HUES6 (cell line): ENCODE results near the gene F11.
"Not testable (repeated sequence)": the region's sequence is repeated elsewhere in the genome, so short reads cannot be mapped to it uniquely, and the experiment has no call there.

Experiments used
- H3K27ac ChIP-seq: 2 replicates; pipeline ENCODE4 v1.7.0; 2013; ENCODE audit warnings: low read depth, mild to moderate bottlenecking, low read length, inconsistent platforms
- H3K27me3 ChIP-seq: 2 replicates; pipeline ENCODE4 v1.6.1; 2013; ENCODE audit warnings: low read length; ENCODE audit not compliant: control insufficient read depth, insufficient read depth
- H3K36me3 ChIP-seq: 2 replicates; pipeline ENCODE4 v1.6.1; 2013; ENCODE audit warnings: low read length; ENCODE audit not compliant: control insufficient read depth, insufficient read depth
- H3K4me1 ChIP-seq: 2 replicates; pipeline ENCODE4 v1.6.1; 2013; ENCODE audit warnings: low read length; ENCODE audit not compliant: control insufficient read depth, insufficient read depth
- H3K4me3 ChIP-seq: 2 replicates; pipeline ENCODE4 v1.5.1; 2013; ENCODE audit warnings: low read depth, low read length
- H3K9ac ChIP-seq: one replicate; pipeline ENCODE4 v1.6.1; 2013; ENCODE audit warnings: mild to moderate bottlenecking, low read length
- H3K9me3 ChIP-seq: 2 replicates; pipeline ENCODE4 v1.6.1; 2013; ENCODE audit warnings: low read depth, low read length; ENCODE audit not compliant: control insufficient read depth, insufficient read depth

The F11 gene

GRCh38 chr4:186273392-186273789, 7.4 kb downstream of the F11 start:
- not testable (repeated sequence) for H3K27me3 ChIP-seq

GRCh38 chr4:186283311-186283710, 17.3 kb downstream of the F11 start:
- Histone ChIP-seq H3K27ac (no peak overlapping the region), H3K9me3 (no peaks in the 10 kb centered on the region), H3K9ac (no peak overlapping the region), H3K36me3 (no peaks in the 10 kb centered on the region), H3K27me3 (no peaks in the 10 kb centered on the region), H3K4me3 (no peak overlapping the region), H3K4me1 (no peaks in the 10 kb centered on the region)

More at GRCh38 chr4:186273392-186273789, 7.4 kb downstream of the F11 start:
- not testable (repeated sequence) for H3K4me1 ChIP-seq, H3K4me3 ChIP-seq, H3K27ac ChIP-seq, H3K9ac ChIP-seq, H3K36me3 ChIP-seq, H3K9me3 ChIP-seq

GRCh38 chr4:186285147-186285546, 19.2 kb downstream of the F11 start:
- no peaks in the 10 kb centered on the region for H3K27me3 ChIP-seq
- H3K27ac ChIP-seq, result no peak overlapping the region
- no peaks in the 10 kb centered on the region for H3K9me3 ChIP-seq
- no peak overlapping the region for H3K4me3 ChIP-seq
- no peaks in the 10 kb centered on the region for H3K4me1 ChIP-seq
- H3K9ac ChIP-seq, result no peak overlapping the region
- H3K36me3 ChIP-seq, result no peaks in the 10 kb centered on the region

GRCh38 chr4:186286581-186286980, 20.6 kb downstream of the F11 start:
- Histone ChIP-seq H3K4me1 (no peaks in the 10 kb centered on the region), H3K9ac (no peak overlapping the region), H3K4me3 (no peak overlapping the region), H3K27ac (no peak overlapping the region), H3K36me3 (no peaks in the 10 kb centered on the region), H3K27me3 (no peaks in the 10 kb centered on the region), H3K9me3 (no peaks in the 10 kb centered on the region)

- Histone ChIP-seq H3K9me3 (no peaks in the 10 kb centered on the region), H3K9ac (no peak overlapping the region), H3K27me3 (no peaks in the 10 kb centered on the region), H3K4me3 (no peak overlapping the region), H3K27ac (no peak overlapping the region), H3K4me1 (no peaks in the 10 kb centered on the region), H3K36me3 (no peaks in the 10 kb centered on the region)
Measured at GRCh38 chr4:186291256-186291890, 25.4 kb downstream of the F11 start.

- Histone ChIP-seq H3K27ac (no peak overlapping the region), H3K27me3 (peaks cover 17% of the 10 kb centered on the region), H3K36me3 (no peaks in the 10 kb centered on the region), H3K4me3 (no peak overlapping the region), H3K9me3 (no peaks in the 10 kb centered on the region), H3K9ac (no peak overlapping the region), H3K4me1 (peaks cover 4% of the 10 kb centered on the region)
Measured at GRCh38 chr4:186294160-186294559, 28.2 kb downstream of the F11 start.

- peaks cover 21% of the 10 kb centered on the region for H3K27me3 ChIP-seq
- H3K36me3 ChIP-seq, result no peaks in the 10 kb centered on the region
- H3K4me3 ChIP-seq, result no peak overlapping the region
- H3K27ac ChIP-seq, result no peak overlapping the region
- peaks cover 4% of the 10 kb centered on the region for H3K4me1 ChIP-seq
- H3K9me3 ChIP-seq, result no peaks in the 10 kb centered on the region
- H3K9ac ChIP-seq, result no peak overlapping the region
Measured at GRCh38 chr4:186296481-186296880, 30.5 kb downstream of the F11 start.

GRCh38 chr4:186297013-186297645, 31.1 kb downstream of the F11 start:
- Histone ChIP-seq H3K9ac (no peak overlapping the region), H3K4me1 (peaks cover 4% of the 10 kb centered on the region), H3K27me3 (peaks cover 21% of the 10 kb centered on the region), H3K36me3 (no peaks in the 10 kb centered on the region), H3K27ac (no peak overlapping the region), H3K9me3 (no peaks in the 10 kb centered on the region), H3K4me3 (no peak overlapping the region)

GRCh38 chr4:186298031-186298647, 32.1 kb downstream of the F11 start:
- Histone ChIP-seq H3K9me3 (no peaks in the 10 kb centered on the region), H3K9ac (no peak overlapping the region), H3K36me3 (no peaks in the 10 kb centered on the region), H3K4me1 (peaks cover 4% of the 10 kb centered on the region), H3K4me3 (peak overlapping the region; percentile 62), H3K27ac (no peak overlapping the region), H3K27me3 (peaks cover 21% of the 10 kb centered on the region)

GRCh38 chr4:186299291-186299690, 33.3 kb downstream of the F11 start:
- Histone ChIP-seq H3K36me3 (no peaks in the 10 kb centered on the region), H3K27me3 (peaks cover 21% of the 10 kb centered on the region), H3K9ac (no peak overlapping the region)

GRCh38 chr4:186300659-186301390, 34.8 kb downstream of the F11 start:
- Histone ChIP-seq H3K4me3 (no peak overlapping the region), H3K4me1 (peaks cover 4% of the 10 kb centered on the region), H3K36me3 (no peaks in the 10 kb centered on the region), H3K27ac (no peak overlapping the region), H3K9me3 (no peaks in the 10 kb centered on the region), H3K27me3 (peaks cover 21% of the 10 kb centered on the region), H3K9ac (no peak overlapping the region)

More at GRCh38 chr4:186299291-186299690, 33.3 kb downstream of the F11 start:
- H3K4me3 ChIP-seq, result no peak overlapping the region
- H3K4me1 ChIP-seq, result peaks cover 4% of the 10 kb centered on the region
- no peak overlapping the region for H3K27ac ChIP-seq
- no peaks in the 10 kb centered on the region for H3K9me3 ChIP-seq
